Trophoblast cell (in vitro differentiated cells and primary cell): Measurements from ENCODE around the gene EYS.

Experiments
- DNase-seq, 2 donors: peaks; one replicate each; pipeline ENCODE4 v3.0.0-alpha.2; 2016
- H2AFZ ChIP-seq: 2 replicates; pipeline ENCODE4 v1.6.1; 2013; ENCODE audit warnings: low read length, moderate library complexity, mild to moderate bottlenecking; ENCODE audit not compliant: insufficient read depth, poor library complexity
- H2AK5ac ChIP-seq: 2 replicates; pipeline ENCODE4 v1.6.1; 2013; ENCODE audit warnings: mild to moderate bottlenecking, low read length
- H2BK120ac ChIP-seq: 2 replicates; pipeline ENCODE4 v1.6.1; 2013; ENCODE audit warnings: low read length, mild to moderate bottlenecking, moderate library complexity; ENCODE audit not compliant: insufficient read depth, poor library complexity
- H2BK12ac ChIP-seq: 2 replicates; pipeline ENCODE4 v1.6.1; 2013; ENCODE audit warnings: mild to moderate bottlenecking, low read length, moderate library complexity
- H2BK5ac ChIP-seq: 2 replicates; pipeline ENCODE4 v1.6.1; 2013; ENCODE audit warnings: low read length, low read depth, moderate library complexity, mild to moderate bottlenecking; ENCODE audit not compliant: poor library complexity
- H3K14ac ChIP-seq: 2 replicates; pipeline ENCODE4 v1.6.1; 2013; ENCODE audit warnings: mild to moderate bottlenecking, low read length
- H3K18ac ChIP-seq: 2 replicates; pipeline ENCODE4 v1.6.1; 2013; ENCODE audit warnings: mild to moderate bottlenecking, low read length
- H3K23ac ChIP-seq: 2 replicates; pipeline ENCODE4 v1.6.1; 2013; ENCODE audit warnings: low read length
- H3K27ac ChIP-seq: 2 replicates; pipeline ENCODE4 v1.5.1; 2013; ENCODE audit warnings: low read depth, mild to moderate bottlenecking, inconsistent platforms, low read length, moderate library complexity
- H3K27me3 ChIP-seq: 2 replicates; pipeline ENCODE4 v1.6.1; 2013; ENCODE audit warnings: inconsistent platforms, mild to moderate bottlenecking, low read length, moderate library complexity; ENCODE audit not compliant: insufficient read depth
- H3K36me3 ChIP-seq, 2 experiments: 1 replicate in 1 of 2; 2 replicates in 1 of 2; pipeline ENCODE4 v1.6.1; 2013; ENCODE audit warnings: low read length in 2 of 2, mild to moderate bottlenecking in 2 of 2, moderate library complexity in 1 of 2; ENCODE audit not compliant: insufficient read depth in 2 of 2, control insufficient read depth in 1 of 2
- H3K4ac ChIP-seq: 2 replicates; pipeline ENCODE4 v1.6.1; 2013; ENCODE audit warnings: low read depth, mild to moderate bottlenecking, low read length, moderate library complexity
- H3K4me1 ChIP-seq, 2 experiments: 1 replicate in 1 of 2; 2 replicates in 1 of 2; pipeline ENCODE4 v1.6.1; 2013; ENCODE audit warnings: low read length in 2 of 2, mild to moderate bottlenecking in 2 of 2, moderate library complexity in 1 of 2; ENCODE audit not compliant: insufficient read depth in 2 of 2, control insufficient read depth in 1 of 2
- H3K4me2 ChIP-seq: 2 replicates; pipeline ENCODE4 v1.6.1; 2013; ENCODE audit warnings: inconsistent platforms, mild to moderate bottlenecking, low read length, moderate library complexity
- H3K4me3 ChIP-seq: 2 replicates; pipeline ENCODE4 v1.5.1; 2013; ENCODE audit warnings: mild to moderate bottlenecking, low read depth, low read length, inconsistent platforms
- H3K79me1 ChIP-seq: one replicate; pipeline ENCODE4 v1.6.1; 2013; ENCODE audit warnings: low read length
- H3K79me2 ChIP-seq: 2 replicates; pipeline ENCODE4 v1.6.1; 2013; ENCODE audit warnings: low read length, mild to moderate bottlenecking; ENCODE audit not compliant: control insufficient read depth, insufficient read depth, poor library complexity
- H3K9ac ChIP-seq: 2 replicates; pipeline ENCODE4 v1.6.1; 2013; ENCODE audit warnings: mild to moderate bottlenecking, low read length
- H3K9me3 ChIP-seq: 2 replicates; pipeline ENCODE4 v1.6.1; 2013; ENCODE audit warnings: low read depth, mild to moderate bottlenecking, control low read depth, inconsistent platforms, low read length; ENCODE audit not compliant: insufficient read depth
- H4K12ac ChIP-seq: 2 replicates; pipeline ENCODE4 v1.6.1; 2013; ENCODE audit warnings: low read depth, mild to moderate bottlenecking, low read length, moderate library complexity
- H4K8ac ChIP-seq: 2 replicates; pipeline ENCODE4 v1.6.1; 2013; ENCODE audit warnings: low read depth, mild to moderate bottlenecking, low read length, moderate library complexity
- H4K91ac ChIP-seq: one replicate; pipeline ENCODE4 v1.6.1; 2013; ENCODE audit warnings: low read depth, mild to moderate bottlenecking, low read length, moderate library complexity
- WGBS: extraction: QIAGEN DNeasy Blood & Tissue Kit; methylation state at CpG from one replicate; pipeline ENCODE4 v1.1.7; 2013; ENCODE audit warnings: missing lambda C conversion rate; ENCODE audit not compliant: insufficient read length, insufficient coverage; ENCODE audit errors: extremely low coverage; 5-methylcytosine and 5-hydroxymethylcytosine counted together

The EYS gene

GRCh38 chr6:64146876-64147275, 1560.2 kb downstream of the EYS start:
- Histone ChIP-seq H3K4me3 (no peak overlapping the region), H4K12ac (no peak overlapping the region), H3K23ac (no peak overlapping the region), H3K36me3 (no peaks in the 10 kb centered on the region), H3K4me1 (no peaks in the 10 kb centered on the region), H2BK120ac (no peak overlapping the region), H2AK5ac (no peak overlapping the region), H3K4ac (no peak overlapping the region), H2AFZ (no peak overlapping the region), H3K27me3 (no peaks in the 10 kb centered on the region), H3K79me1 (no peaks in the 10 kb centered on the region), H3K4me2 (no peak overlapping the region), H4K91ac (no peak overlapping the region), H2BK12ac (no peak overlapping the region), H3K27ac (no peak overlapping the region), H2BK5ac (no peak overlapping the region), H3K18ac (no peak overlapping the region), H3K9ac (no peak overlapping the region), H3K14ac (no peak overlapping the region), H3K79me2 (no peaks in the 10 kb centered on the region), H3K9me3 (no peaks in the 10 kb centered on the region), H4K8ac (no peak overlapping the region)
- DNase-seq = no peak
- WGBS = no CpG with 5 or more reads among the region's 2 CpGs

DNA sequence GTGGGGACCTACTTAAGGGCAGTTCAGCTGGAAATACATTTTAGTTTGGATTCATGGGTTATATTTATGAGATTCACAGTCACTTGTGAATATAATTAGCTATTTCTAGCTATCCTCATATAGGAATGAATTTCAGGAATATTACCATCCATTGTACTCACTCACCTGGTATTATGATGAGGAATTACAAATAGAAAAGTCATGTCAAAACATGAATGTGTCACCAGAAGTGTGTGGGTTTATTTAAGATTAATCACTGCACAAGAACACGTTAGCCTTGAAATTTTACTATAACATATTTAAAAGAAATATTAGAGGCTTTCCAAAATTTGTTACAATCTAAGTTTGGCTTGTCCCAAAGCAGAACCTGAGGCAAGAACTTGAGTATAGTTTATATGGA, 1560.9 kb downstream of the EYS start:
- H3K36me3 ChIP-seq = no peaks in the 10 kb centered on the region
- H2BK120ac ChIP-seq = no peak overlapping the region
- H3K9me3 ChIP-seq = no peaks in the 10 kb centered on the region
- no peak overlapping the region for H3K4me3 ChIP-seq
- H3K79me2 ChIP-seq = no peaks in the 10 kb centered on the region
- H3K18ac ChIP-seq = no peak overlapping the region
- H3K4ac ChIP-seq = no peak overlapping the region
- H3K4me1 ChIP-seq = no peaks in the 10 kb centered on the region
- no peak overlapping the region for H4K8ac ChIP-seq
- H2AFZ ChIP-seq = no peak overlapping the region
- no peak overlapping the region for H3K9ac ChIP-seq
- H4K12ac ChIP-seq = no peak overlapping the region
- no peak overlapping the region for H3K14ac ChIP-seq
- no peak overlapping the region for H3K23ac ChIP-seq
- H2BK5ac ChIP-seq = no peak overlapping the region
- no peaks in the 10 kb centered on the region for H3K79me1 ChIP-seq
- no peak overlapping the region for H3K4me2 ChIP-seq
- no peak for DNase-seq
- no peak overlapping the region for H2BK12ac ChIP-seq
- H4K91ac ChIP-seq = no peak overlapping the region
- no peak overlapping the region for H3K27ac ChIP-seq
- H2AK5ac ChIP-seq = no peak overlapping the region
- no CpG with 5 or more reads among the region's 1 CpG for WGBS
- no peaks in the 10 kb centered on the region for H3K27me3 ChIP-seq

GRCh38 chr6:64145658-64146057, 1561.4 kb downstream of the EYS start:
- H2BK12ac ChIP-seq = no peak overlapping the region
- H3K4ac ChIP-seq = no peak overlapping the region
- H3K27ac ChIP-seq = no peak overlapping the region
- H3K9ac ChIP-seq = no peak overlapping the region
- no peak overlapping the region for H3K18ac ChIP-seq
- H3K27me3 ChIP-seq = no peaks in the 10 kb centered on the region
- H3K14ac ChIP-seq = no peak overlapping the region
- no peaks in the 10 kb centered on the region for H3K9me3 ChIP-seq
- no peaks in the 10 kb centered on the region for H3K79me2 ChIP-seq
- H3K4me2 ChIP-seq = no peak overlapping the region
- H2AFZ ChIP-seq = no peak overlapping the region
- no peak overlapping the region for H3K23ac ChIP-seq
- H3K4me1 ChIP-seq = no peaks in the 10 kb centered on the region
- H3K4me3 ChIP-seq = no peak overlapping the region
- H3K36me3 ChIP-seq = no peaks in the 10 kb centered on the region
- no CpG with 5 or more reads among the region's 2 CpGs for WGBS
- H3K79me1 ChIP-seq = no peaks in the 10 kb centered on the region
- H4K12ac ChIP-seq = no peak overlapping the region
- H4K8ac ChIP-seq = no peak overlapping the region
- DNase-seq = no peak
- H2BK5ac ChIP-seq = no peak overlapping the region
- H2AK5ac ChIP-seq = no peak overlapping the region
- no peak overlapping the region for H2BK120ac ChIP-seq
- no peak overlapping the region for H4K91ac ChIP-seq

- no peak overlapping the region for H3K4me3 ChIP-seq
- H3K79me1 ChIP-seq = no peaks in the 10 kb centered on the region
- no peak for DNase-seq
- H2AK5ac ChIP-seq = no peak overlapping the region
- no peak overlapping the region for H2BK5ac ChIP-seq
- H3K27me3 ChIP-seq = no peaks in the 10 kb centered on the region
- no CpG with 5 or more reads among the region's 2 CpGs for WGBS
- no peaks in the 10 kb centered on the region for H3K36me3 ChIP-seq
- H4K91ac ChIP-seq = no peak overlapping the region
- no peak overlapping the region for H2AFZ ChIP-seq
- no peak overlapping the region for H3K14ac ChIP-seq
- H3K4me2 ChIP-seq = no peak overlapping the region
- no peaks in the 10 kb centered on the region for H3K4me1 ChIP-seq
- H3K23ac ChIP-seq = no peak overlapping the region
- H3K9me3 ChIP-seq = no peaks in the 10 kb centered on the region
- no peak overlapping the region for H3K9ac ChIP-seq
- H2BK120ac ChIP-seq = no peak overlapping the region
- no peak overlapping the region for H3K4ac ChIP-seq
- no peak overlapping the region for H3K27ac ChIP-seq
- H2BK12ac ChIP-seq = no peak overlapping the region
- no peak overlapping the region for H4K12ac ChIP-seq
- no peak overlapping the region for H4K8ac ChIP-seq
- no peak overlapping the region for H3K18ac ChIP-seq
- H3K79me2 ChIP-seq = no peaks in the 10 kb centered on the region
Measured at GRCh38 chr6:64143101-64143500, 1563.9 kb downstream of the EYS start.
